ENCODE results near the gene CENPB. TPM values are rescaled to one million over a fixed set of nuclear protein-coding genes. Genes with fewer than 3 reads are reported as not detected.

The CENPB gene
- polyA plus RNA-seq, 1 donor from 2014 or later: 37.9 TPM

GRCh38 chr20:3753501-3754275, 32.9 kb downstream of the CENPB start:
- Histone ChIP-seq H3K27ac (ENCODE audit: low read length) (no peak overlapping the region), H3K9me3 (ENCODE audit: low read length) (no peaks in the 10 kb centered on the region), H3K4me3 (ENCODE audit: low read length) (no peak overlapping the region), H3K9me2 (ENCODE audit: insufficient read depth, low read length) (no peaks in the 10 kb centered on the region), H3K36me3 (ENCODE audit: insufficient read depth, low read length) (no peaks in the 10 kb centered on the region), H2AFZ (ENCODE audit: low read depth, low read length) (no peak overlapping the region), H3K79me2 (replicated peaks; ENCODE audit: insufficient read depth, low read length) (no peaks in the 10 kb centered on the region), H3F3A (ENCODE audit: insufficient read depth, low read length, poor library complexity, severe bottlenecking) (no peaks in the 10 kb centered on the region), H3K4me2 (ENCODE audit: low read length) (no peak overlapping the region), H3K27me3 (ENCODE audit: insufficient read depth, low read depth, low read length) (peaks cover 38% of the 10 kb centered on the region), H4K20me1 (ENCODE audit: insufficient read depth) (no peaks in the 10 kb centered on the region), H3K9ac (ENCODE audit: low read length) (no peak overlapping the region)
- TF ChIP-seq REST (IDR thresholded peaks at IDR 0.05; ENCODE audit: borderline replicate concordance) (no peak), EZH2 (IDR thresholded peaks at IDR 0.05; ENCODE audit: borderline replicate concordance, insufficient read depth, low read length, poor library complexity, severe bottlenecking) (no peak), RAD21 (conservative IDR thresholded peaks at IDR 0.05) (no peak), EP300 (conservative IDR thresholded peaks at IDR 0.05; ENCODE audit: poor library complexity, severe bottlenecking) (no peak), MXI1 (conservative IDR thresholded peaks at IDR 0.05; ENCODE audit: poor library complexity, severe bottlenecking) (no peak), CTCF (IDR thresholded peaks at IDR 0.05; ENCODE audit: poor library complexity, severe bottlenecking) (no peak), POLR2AphosphoS5 (IDR thresholded peaks at IDR 0.05) (no peak)

GRCh38 chr20:3753098-3753497, 33.4 kb downstream of the CENPB start:
- Histone ChIP-seq H3F3A (ENCODE audit: insufficient read depth, low read length, poor library complexity, severe bottlenecking) (no peaks in the 10 kb centered on the region), H2AFZ (ENCODE audit: low read depth, low read length) (no peak overlapping the region), H3K9ac (ENCODE audit: low read length) (no peak overlapping the region), H3K79me2 (replicated peaks; ENCODE audit: insufficient read depth, low read length) (no peaks in the 10 kb centered on the region), H3K27ac (ENCODE audit: low read length) (no peak overlapping the region), H3K27me3 (ENCODE audit: insufficient read depth, low read depth, low read length) (peaks cover 39% of the 10 kb centered on the region), H4K20me1 (ENCODE audit: insufficient read depth) (no peaks in the 10 kb centered on the region), H3K9me2 (ENCODE audit: insufficient read depth, low read length) (no peaks in the 10 kb centered on the region), H3K9me3 (ENCODE audit: low read length) (no peaks in the 10 kb centered on the region), H3K4me2 (ENCODE audit: low read length) (no peak overlapping the region), H3K36me3 (ENCODE audit: insufficient read depth, low read length) (no peaks in the 10 kb centered on the region), H3K4me3 (ENCODE audit: low read length) (no peak overlapping the region)
- peak; percentile 64 for TF ChIP-seq CTCF (IDR thresholded peaks at IDR 0.05; ENCODE audit: poor library complexity, severe bottlenecking)
- peak; percentile 51 for TF ChIP-seq RAD21 (conservative IDR thresholded peaks at IDR 0.05)
- TF ChIP-seq POLR2AphosphoS5 (IDR thresholded peaks at IDR 0.05): no peak

Data from neural cell (in vitro differentiated cells).